GM13977 (cell line): ENCODE data around the gene SNX7.

Experiments used
- DNase-seq: peaks from one replicate; pipeline ENCODE4 v3.0.0; 2012; ENCODE audit warnings: low spot score
- CTCF ChIP-seq: IDR thresholded peaks from 2 replicates; pipeline ENCODE4 v1.5.1; 2012; ENCODE audit warnings: mild to moderate bottlenecking, control low read depth; ENCODE audit not compliant: insufficient read depth; ENCODE audit errors: extremely low read depth, missing control alignments
- in situ Hi-C: fragments of 300-500 bp; cut with MboI; formaldehyde crosslinking; loops from one replicate; pipeline ENCODE4 v1.12.0; 2022; ENCODE audit warnings: low sequenced_read_pairs, low pct_unique_long_range_greater_than_20kb, mixed read lengths, inconsistent platforms; ENCODE audit not compliant: unreplicated experiment

The SNX7 gene

DNA sequence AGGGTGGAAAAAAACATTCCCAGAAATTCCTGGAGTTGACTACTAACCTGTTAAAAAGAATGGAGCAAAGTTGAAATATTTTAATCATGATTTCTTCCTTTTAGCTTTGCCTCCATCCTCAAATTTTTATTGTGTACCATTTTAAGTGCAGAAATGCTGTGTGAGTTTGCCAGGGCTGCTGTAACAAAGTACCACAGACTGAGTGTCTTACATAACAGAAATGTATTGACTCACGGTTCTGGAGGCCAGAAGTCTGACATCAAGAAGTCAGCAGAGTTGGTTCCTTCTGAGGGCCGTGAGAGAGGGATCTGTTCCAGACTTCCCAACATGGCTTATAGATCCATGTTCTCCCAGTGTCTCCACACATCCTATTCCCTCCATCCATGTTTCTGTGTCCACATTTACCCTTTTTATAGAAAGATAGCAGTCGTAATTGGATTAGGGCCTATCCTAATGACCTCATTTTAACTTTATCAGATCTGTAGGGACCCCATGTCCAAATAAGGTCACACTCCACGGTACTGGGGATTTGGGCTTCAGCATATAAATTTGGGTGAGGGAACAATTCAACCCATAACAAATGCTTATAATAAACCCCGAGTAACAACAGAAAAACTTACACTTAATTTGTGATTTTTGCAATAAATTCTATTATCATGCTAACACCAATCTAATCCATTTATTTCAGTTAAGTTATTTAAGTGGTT lies 12.7 kb downstream of the SNX7 start:
- no peak for DNase-seq
- in situ Hi-C loops, result no loop called here
- no peak for TF ChIP-seq CTCF

- in situ Hi-C loops, result no loop called here
- DNase-seq, result no peak
Measured at GRCh38 chr1:98675282-98675681, 13.8 kb downstream of the SNX7 start.

DNA sequence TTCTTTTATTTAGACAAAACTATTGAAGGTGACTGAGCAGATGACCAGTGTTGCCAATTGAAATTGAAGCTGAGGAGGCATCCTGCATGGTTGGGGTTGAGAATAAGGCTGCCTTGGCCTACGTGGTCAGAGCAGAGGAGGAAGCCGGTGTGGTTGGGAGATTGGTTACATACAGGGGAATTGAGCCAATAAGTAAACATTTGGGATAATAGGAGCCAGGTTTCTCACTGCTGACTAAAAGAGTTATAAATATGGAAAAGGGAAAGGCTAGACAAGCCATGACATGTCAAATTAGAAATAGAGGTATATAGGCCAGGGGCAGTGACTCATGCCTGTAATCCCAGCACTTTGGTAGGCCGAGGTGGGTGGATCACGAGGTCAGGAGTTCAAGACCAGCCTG lies 15.8 kb downstream of the SNX7 start:
- no peak for DNase-seq
- in situ Hi-C loops, result no loop called here
- no peak for TF ChIP-seq CTCF

More at GRCh38 chr1:98675282-98675681, 13.8 kb downstream of the SNX7 start:
- no peak for TF ChIP-seq CTCF

DNA sequence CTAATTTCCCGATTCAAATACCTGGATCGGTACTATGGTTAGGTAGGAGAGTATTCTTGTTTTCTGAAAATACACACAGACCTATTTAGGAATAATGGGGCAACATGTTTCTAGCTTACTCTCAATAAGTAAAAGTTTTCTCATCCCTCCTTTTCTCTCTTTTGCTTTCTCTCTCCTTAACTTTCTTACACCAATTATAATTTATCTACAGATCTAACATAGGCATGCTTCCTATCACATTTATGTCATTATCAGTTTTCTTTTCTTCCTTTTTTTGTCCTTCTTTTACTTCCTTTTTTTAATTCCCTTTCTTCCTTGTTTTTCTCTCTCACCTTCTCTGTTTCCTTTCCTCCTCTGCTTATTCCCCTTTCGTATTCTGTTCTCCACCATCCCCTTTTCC lies 20.3 kb downstream of the SNX7 start:
- TF ChIP-seq CTCF, result no peak
- DNase-seq, result no peak
- in situ Hi-C loops, result no loop called here

DNA sequence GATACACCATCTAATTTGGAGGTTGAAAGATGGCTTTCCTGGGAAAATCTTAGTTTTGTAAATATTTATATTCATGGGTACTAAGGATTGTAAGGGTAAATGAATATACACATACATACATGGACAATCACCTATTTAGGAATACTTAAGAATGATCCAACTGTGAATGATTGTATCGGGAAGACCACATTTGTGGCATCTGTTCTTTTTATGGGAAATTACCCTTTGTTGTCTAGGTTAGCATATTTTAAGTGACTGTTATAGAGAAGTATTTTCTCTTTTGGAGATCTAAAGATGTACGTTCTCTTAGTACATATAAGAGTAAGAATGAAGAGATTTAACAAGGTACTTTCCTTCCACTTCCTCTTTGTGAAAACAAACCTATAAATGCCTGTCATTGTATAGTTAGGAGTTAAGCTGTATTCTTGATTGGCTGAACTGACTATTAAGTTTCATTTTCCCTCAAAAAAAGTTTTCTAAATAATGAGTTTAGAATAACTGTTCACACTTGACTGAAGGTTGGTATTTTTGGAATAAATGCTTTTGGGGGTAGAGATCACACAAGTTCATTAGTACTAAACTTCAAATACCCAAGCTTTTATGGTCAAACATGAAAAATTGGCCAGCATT lies 26.7 kb downstream of the SNX7 start:
- in situ Hi-C loops, result no loop called here
- no peak for TF ChIP-seq CTCF
- DNase-seq, result no peak

DNA sequence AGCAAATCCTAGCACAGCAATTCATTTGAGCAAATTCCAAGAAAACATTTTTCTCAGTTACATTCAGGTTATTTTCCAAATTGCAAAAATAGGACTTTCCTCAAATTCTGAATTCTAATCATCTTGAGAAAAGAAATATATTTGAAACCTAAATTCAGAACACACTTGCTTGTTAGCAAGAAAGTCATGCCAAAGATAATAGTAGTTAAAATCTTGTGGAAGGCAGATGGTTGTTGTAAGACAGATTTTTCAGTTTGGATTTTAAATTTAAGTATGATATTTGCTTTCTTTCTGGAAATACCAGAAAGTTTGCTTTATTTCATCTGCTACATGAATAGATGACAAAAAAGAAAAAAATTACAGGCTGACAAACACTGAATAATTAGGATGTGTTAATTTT lies 29.1 kb downstream of the SNX7 start:
- in situ Hi-C loops, result no loop called here
- TF ChIP-seq CTCF, result no peak

DNA sequence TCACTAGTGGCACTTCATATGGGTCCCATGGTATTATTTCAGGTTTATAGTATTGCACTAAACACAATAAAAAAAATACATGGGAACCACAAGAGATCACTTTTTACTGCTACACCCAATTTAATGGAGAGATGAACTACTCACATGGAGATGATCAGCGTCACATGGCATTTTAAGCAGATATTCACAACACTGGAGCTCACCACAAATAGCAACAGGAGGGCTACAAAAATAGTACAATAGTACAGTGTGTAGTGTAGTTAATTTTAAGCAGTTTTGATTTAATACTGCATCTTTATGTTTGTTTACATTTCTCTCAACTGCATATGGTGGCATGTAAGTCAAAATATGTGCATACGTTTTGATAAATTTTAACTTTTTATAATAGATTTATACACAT lies 31.0 kb downstream of the SNX7 start:
- in situ Hi-C loops, result no loop called here
- TF ChIP-seq CTCF, result no peak
- DNase-seq, result no peak

More for the DNA sequence above, 29.1 kb downstream of the SNX7 start:
- DNase-seq, result no peak
